Thoracic aorta (tissue), 2 donors: ENCODE measurements around the gene PAQR6. TPM values are rescaled to one million over a fixed set of nuclear protein-coding genes. Genes with fewer than 3 reads are reported as not detected.

Experiments
- ATAC-seq: fragments of 150-250 bp; one replicate; pipeline ENCODE4 v1.8.0; 2017; ENCODE audit warnings: low read depth; ENCODE audit not compliant: insufficient number of reproducible peaks, low FRiP score
- DNase-seq: peaks from one replicate; pipeline ENCODE4 v3.0.0-alpha.2; 2020; ENCODE audit warnings: low spot score
- H3K27ac ChIP-seq, 2 donors: fragments of 200-600 bp; sonication (generic); 1 replicate in 1 of 2; 2 replicates in 1 of 2; pipeline ENCODE4 v1.5.1; 2016; ENCODE audit warnings: mild to moderate bottlenecking in 2 of 2, moderate library complexity in 2 of 2
- H3K27me3 ChIP-seq: fragments of 200-600 bp; sonication (generic); replicated peaks from 2 replicates; pipeline ENCODE4 v1.6.0; 2016; ENCODE audit warnings: mild to moderate bottlenecking; ENCODE audit not compliant: insufficient read depth
- H3K36me3 ChIP-seq: fragments of 200-600 bp; sonication (generic); one replicate; pipeline ENCODE4 v1.5.1; 2016
- H3K4me1 ChIP-seq, 2 donors: fragments of 200-600 bp; sonication (generic); 1 replicate in 1 of 2; 2 replicates in 1 of 2; pipeline versions ENCODE4 v1.5.1 to v1.6.0; 2016; ENCODE audit warnings: low read depth in 2 of 2, mild to moderate bottlenecking in 1 of 2; ENCODE audit not compliant: control insufficient read depth in 1 of 2
- H3K4me3 ChIP-seq: fragments of 200-600 bp; sonication (generic); 2 replicates; pipeline ENCODE4 v1.5.1; 2016; ENCODE audit warnings: mild to moderate bottlenecking
- H3K9me3 ChIP-seq: fragments of 200-600 bp; sonication (generic); 2 replicates; pipeline ENCODE4 v1.5.1; 2016
- total RNA-seq, 2 donors: library from RNA; depleted of rRNA; stranded (reverse); fragments of >200 nt; gene quantifications; one replicate each; pipeline versions ENCODE4 v1.1.0 to v1.2.3, GENCODE V29; 2016
- TF ChIP-seq, protein P1 (sequence below): fragments of 200-600 bp; sonication (generic); IDR thresholded peaks from one replicate; pipeline ENCODE4 v1.5.1; 2019; ENCODE audit warnings: antibody characterized with exemption

The PAQR6 gene
- total RNA-seq, 2 donors from 2014 or later, result 0.27 to 2.5 TPM

DNA sequence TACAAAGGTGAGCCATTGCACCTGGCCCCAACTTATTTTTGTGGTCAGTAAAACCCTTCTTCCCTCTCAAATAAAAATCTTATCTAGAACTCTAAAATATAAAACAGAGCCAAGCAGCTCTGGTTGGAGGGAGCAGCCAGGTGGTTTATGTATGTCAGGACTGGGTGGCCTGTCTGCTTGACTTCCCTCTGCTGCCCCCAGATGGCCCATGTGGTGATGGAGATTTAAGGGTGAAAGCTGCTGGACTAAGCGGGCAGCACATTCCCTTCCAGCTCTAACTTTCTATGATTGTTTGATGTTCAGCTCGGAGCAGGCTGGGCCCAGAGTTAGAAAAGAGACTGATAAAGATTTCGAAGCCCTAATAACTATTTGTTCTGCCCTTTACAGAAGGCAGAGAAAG, 11.9 kb upstream of the PAQR6 start:
- TF ChIP-seq, protein P1, sequence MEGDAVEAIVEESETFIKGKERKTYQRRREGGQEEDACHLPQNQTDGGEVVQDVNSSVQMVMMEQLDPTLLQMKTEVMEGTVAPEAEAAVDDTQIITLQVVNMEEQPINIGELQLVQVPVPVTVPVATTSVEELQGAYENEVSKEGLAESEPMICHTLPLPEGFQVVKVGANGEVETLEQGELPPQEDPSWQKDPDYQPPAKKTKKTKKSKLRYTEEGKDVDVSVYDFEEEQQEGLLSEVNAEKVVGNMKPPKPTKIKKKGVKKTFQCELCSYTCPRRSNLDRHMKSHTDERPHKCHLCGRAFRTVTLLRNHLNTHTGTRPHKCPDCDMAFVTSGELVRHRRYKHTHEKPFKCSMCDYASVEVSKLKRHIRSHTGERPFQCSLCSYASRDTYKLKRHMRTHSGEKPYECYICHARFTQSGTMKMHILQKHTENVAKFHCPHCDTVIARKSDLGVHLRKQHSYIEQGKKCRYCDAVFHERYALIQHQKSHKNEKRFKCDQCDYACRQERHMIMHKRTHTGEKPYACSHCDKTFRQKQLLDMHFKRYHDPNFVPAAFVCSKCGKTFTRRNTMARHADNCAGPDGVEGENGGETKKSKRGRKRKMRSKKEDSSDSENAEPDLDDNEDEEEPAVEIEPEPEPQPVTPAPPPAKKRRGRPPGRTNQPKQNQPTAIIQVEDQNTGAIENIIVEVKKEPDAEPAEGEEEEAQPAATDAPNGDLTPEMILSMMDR, result no peak
- Histone ChIP-seq H3K36me3 (peaks cover 68% of the 10 kb centered on the region), H3K27ac (no peak overlapping the region), H3K27me3 (no peaks in the 10 kb centered on the region), H3K4me3 (no peak overlapping the region), H3K4me1 (no peaks in the 10 kb centered on the region), H3K9me3 (no peaks in the 10 kb centered on the region)
- DNase-seq, result no peak
- no peak for ATAC-seq

DNA sequence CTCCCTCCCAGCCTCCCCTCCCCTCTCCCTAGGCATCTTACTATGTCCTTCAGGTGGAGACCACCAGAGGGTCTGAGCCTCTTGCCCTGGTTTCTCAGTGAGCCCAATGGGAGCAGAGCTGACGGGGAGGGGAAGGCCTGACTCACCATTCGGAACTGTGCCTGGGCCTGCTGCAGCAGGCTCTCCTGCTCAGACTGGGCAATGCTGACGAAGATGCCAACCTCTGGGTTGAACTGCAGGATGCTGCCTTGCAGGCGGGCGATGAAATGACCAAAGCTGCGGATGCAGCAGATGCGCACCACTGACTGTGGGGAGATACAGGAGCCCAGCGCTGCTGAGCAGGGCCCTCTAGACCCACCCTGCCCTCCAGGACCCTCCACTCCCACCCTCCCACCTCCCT, 11.0 kb upstream of the PAQR6 start:
- Histone ChIP-seq H3K27ac (no peak overlapping the region), H3K9me3 (no peaks in the 10 kb centered on the region), H3K36me3 (peaks cover 75% of the 10 kb centered on the region)

DNA sequence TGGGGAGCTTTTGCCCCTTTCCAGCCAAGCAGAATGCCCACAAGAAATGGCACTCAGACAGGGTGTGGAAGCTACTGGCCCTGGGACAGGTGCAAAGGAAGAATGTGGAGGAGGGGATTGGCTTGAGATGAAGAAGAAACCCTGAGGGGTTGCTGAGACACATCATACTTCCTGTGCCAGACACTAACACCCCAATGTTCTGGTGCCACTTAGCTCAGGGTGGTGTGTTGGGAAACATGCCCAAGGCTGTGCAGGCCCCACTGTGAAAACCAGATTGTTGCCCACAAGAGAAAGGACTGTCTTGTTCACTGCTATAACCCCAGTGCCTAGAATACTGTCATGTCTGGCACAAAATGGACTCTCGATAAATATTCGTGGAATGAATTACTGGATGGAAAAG, 9.9 kb upstream of the PAQR6 start:
- H3K4me3 ChIP-seq, result no peak overlapping the region
- H3K27me3 ChIP-seq, result no peaks in the 10 kb centered on the region
- ATAC-seq (no peak), DNase-seq (no peak)
- H3K27ac ChIP-seq, result no peak overlapping the region
- H3K9me3 ChIP-seq, result no peaks in the 10 kb centered on the region
- H3K36me3 ChIP-seq, result peaks cover 75% of the 10 kb centered on the region
- TF ChIP-seq, protein P1, result no peak
- H3K4me1 ChIP-seq, result no peaks in the 10 kb centered on the region

More for the DNA sequence above, 11.0 kb upstream of the PAQR6 start:
- no peak overlapping the region for H3K4me3 ChIP-seq
- no peak for ATAC-seq
- H3K27me3 ChIP-seq, result no peaks in the 10 kb centered on the region
- H3K4me1 ChIP-seq, result no peaks in the 10 kb centered on the region
- TF ChIP-seq, protein P1, result no peak
- no peak for DNase-seq

DNA sequence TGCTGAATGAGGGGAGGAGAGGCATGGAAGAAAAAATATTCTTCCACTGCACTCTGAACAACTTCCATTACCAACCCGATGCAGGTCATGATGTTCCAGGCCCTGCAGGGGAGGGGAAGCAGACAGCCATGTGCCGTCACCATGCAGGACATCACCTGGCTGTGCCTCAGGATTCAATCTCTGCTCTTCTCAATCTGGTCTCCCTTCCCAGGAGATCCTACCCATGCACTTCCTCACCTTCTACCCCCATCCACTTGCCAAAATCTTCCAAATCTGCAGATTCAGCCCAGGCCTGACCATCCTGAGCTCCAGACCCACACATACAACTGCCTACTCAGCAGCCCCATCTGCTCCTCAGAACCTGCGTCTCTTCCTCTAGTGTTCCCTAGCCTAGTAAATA, 5.8 kb upstream of the PAQR6 start:
- TF ChIP-seq, protein P1, result no peak
- ATAC-seq, result no peak
- Histone ChIP-seq H3K27ac (no peak overlapping the region), H3K4me3 (no peak overlapping the region), H3K36me3 (peaks cover 66% of the 10 kb centered on the region), H3K4me1 (no peaks in the 10 kb centered on the region), H3K9me3 (no peaks in the 10 kb centered on the region), H3K27me3 (no peaks in the 10 kb centered on the region)
- no peak for DNase-seq

DNA sequence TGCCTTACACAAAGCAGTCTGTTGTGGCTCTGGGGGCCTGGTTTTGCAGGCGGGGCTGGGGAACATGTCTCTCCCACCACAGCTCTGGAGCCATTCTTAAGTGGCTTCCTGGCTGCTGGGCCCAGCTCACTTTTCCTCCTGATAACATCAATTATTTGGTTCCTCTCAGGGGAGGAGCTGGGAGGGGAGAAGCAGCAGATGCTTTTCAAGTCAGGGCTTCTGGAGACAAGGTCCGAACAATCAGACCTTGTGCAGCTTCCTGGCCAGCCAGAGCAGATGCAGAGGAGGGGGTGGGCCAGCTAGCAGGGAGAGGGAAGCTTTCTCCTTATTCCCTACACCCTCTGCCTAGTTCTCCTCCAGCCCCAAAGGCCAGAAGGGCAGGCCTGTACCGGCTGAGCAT, 3.7 kb upstream of the PAQR6 start:
- no peak overlapping the region for H3K27ac ChIP-seq
- ATAC-seq (no peak), DNase-seq (no peak)
- peaks cover 0 to 16% of the 10 kb centered on the region in 2 donors for H3K4me1 ChIP-seq
- TF ChIP-seq, protein P1, result no peak
- no peak overlapping the region for H3K4me3 ChIP-seq
- no peaks in the 10 kb centered on the region for H3K9me3 ChIP-seq
- peaks cover 50% of the 10 kb centered on the region for H3K36me3 ChIP-seq
- H3K27me3 ChIP-seq, result no peaks in the 10 kb centered on the region
